B cell (primary cell): Measurements from ENCODE around the gene XDH. TPM values are rescaled to one million over a fixed set of nuclear protein-coding genes. Genes with fewer than 3 reads are reported as not detected.

Experiments used
- ATAC-seq: fragments of 200-7000 bp; cut with Tn5 transposase; one replicate; pipeline ENCODE4 v1.10.0; 2021; ENCODE audit warnings: low read depth, mild to moderate bottlenecking, moderate number of reproducible peaks, moderate library complexity
- CTCF ChIA-PET: fragments of 350-600 bp; sonication (Branson Sonifier 250); formaldehyde crosslinking; loops from one replicate; lab custom pipeline; 2021; ENCODE audit warnings: antibody characterized with exemption, inconsistent platforms; lab: Charles Lee
- POLR2A ChIA-PET: fragments of 350-600 bp; sonication (Branson Sonifier 250); formaldehyde crosslinking; loops from one replicate; lab custom pipeline; 2021; ENCODE audit warnings: antibody characterized with exemption; lab: Charles Lee
- DNase-seq: peaks from one replicate; pipeline ENCODE4 v3.0.0; 2013
- H2AFZ ChIP-seq: 2 replicates; pipeline ENCODE4 v1.6.1; 2012; ENCODE audit warnings: mild to moderate bottlenecking, low read depth, low read length; ENCODE audit not compliant: insufficient read depth, poor library complexity, severe bottlenecking
- H3K27ac ChIP-seq, 2 donors: 1 replicate in 1 of 2; 2 replicates in 1 of 2; pipeline ENCODE4 v1.5.1; 2012 to 2013; ENCODE audit warnings: low read length in 2 of 2, mild to moderate bottlenecking in 2 of 2, moderate library complexity in 1 of 2
- H3K27me3 ChIP-seq, 4 experiments: fragments of 200-600 bp in 1 of 4; sonication (generic) in 1 of 4; replicated peaks in 1 of 4; 1 replicate in 2 of 4; 2 replicates in 2 of 4; pipeline versions ENCODE4 v1.6.1 to v1.7.0; 2013 to 2016; ENCODE audit warnings: low read length in 3 of 4, mild to moderate bottlenecking in 2 of 4, mixed read lengths in 1 of 4, moderate library complexity in 1 of 4; ENCODE audit not compliant: insufficient read depth in 4 of 4, control insufficient read depth in 3 of 4; ENCODE audit errors: control extremely low read depth in 1 of 4
- H3K36me3 ChIP-seq, 2 experiments: replicated peaks in 1 of 2; 1 replicate in 1 of 2; 2 replicates in 1 of 2; pipeline versions ENCODE4 v1.6.1 to v1.7.1; 2013; ENCODE audit warnings: low read length in 1 of 2; ENCODE audit not compliant: insufficient read depth in 2 of 2, control insufficient read depth in 1 of 2; ENCODE audit errors: control extremely low read depth in 1 of 2, extremely low read depth in 1 of 2
- H3K4me1 ChIP-seq, 2 donors: fragments of 200-600 bp in 1 of 2; sonication (generic) in 1 of 2; 1 replicate in 1 of 2; 2 replicates in 1 of 2; pipeline versions ENCODE4 v1.5.1 to v1.6.1; 2013 to 2017; ENCODE audit warnings: low read length in 2 of 2; ENCODE audit not compliant: control insufficient read depth in 2 of 2, insufficient read depth in 2 of 2
- H3K4me2 ChIP-seq: replicated peaks from 2 replicates; pipeline ENCODE3; 2012; ENCODE audit warnings: mild to moderate bottlenecking, low read depth, low read length; ENCODE audit not compliant: poor library complexity, severe bottlenecking
- H3K4me3 ChIP-seq, 5 experiments: fragments of 200-600 bp in 1 of 5; sonication (generic) in 1 of 5; 1 replicate in 3 of 5; 2 replicates in 2 of 5; pipeline versions ENCODE4 v1.5.1 to v1.7.0; 2011 to 2016; ENCODE audit warnings: low read length in 4 of 5, mild to moderate bottlenecking in 4 of 5, low read depth in 2 of 5, control low read depth in 1 of 5, moderate library complexity in 1 of 5; ENCODE audit not compliant: insufficient read depth in 1 of 5; ENCODE audit errors: control extremely low read depth in 1 of 5, extremely low read depth in 1 of 5
- H3K79me2 ChIP-seq: fragments of 200-600 bp; sonication (generic); one replicate; pipeline ENCODE4 v1.6.0; 2016; ENCODE audit warnings: low read length; ENCODE audit not compliant: control insufficient read depth, insufficient read depth
- H3K9ac ChIP-seq: fragments of 200-600 bp; sonication (generic); 2 replicates; pipeline ENCODE4 v1.6.1; 2017; ENCODE audit warnings: mild to moderate bottlenecking, low read length, moderate library complexity
- H3K9me3 ChIP-seq, 3 donors: one replicate each; pipeline versions ENCODE4 v1.6.1 to v1.7.1; 2013; ENCODE audit warnings: low read length in 2 of 3; ENCODE audit not compliant: control insufficient read depth in 2 of 3, insufficient read depth in 1 of 3; ENCODE audit errors: control extremely low read depth in 1 of 3
- H4K20me1 ChIP-seq: 2 replicates; pipeline ENCODE4 v1.6.0; 2012; ENCODE audit warnings: mild to moderate bottlenecking, low read length; ENCODE audit not compliant: insufficient read depth, control insufficient read depth, poor library complexity, severe bottlenecking
- H3K27ac Mint-ChIP-seq: one replicate; pipeline ENCODE4 v1.8.0; 2021; ENCODE audit warnings: mixed read lengths
- H3K27me3 Mint-ChIP-seq: one replicate; pipeline ENCODE4 v1.8.0; 2021; ENCODE audit warnings: mixed read lengths
- H3K4me1 Mint-ChIP-seq: one replicate; pipeline ENCODE4 v1.8.0; 2021; ENCODE audit warnings: mixed read lengths
- H3K4me3 Mint-ChIP-seq: one replicate; pipeline ENCODE4 v1.8.0; 2021; ENCODE audit warnings: mixed read lengths
- H3K9me3 Mint-ChIP-seq: one replicate; pipeline ENCODE4 v1.8.0; 2022; ENCODE audit warnings: mixed read lengths; ENCODE audit not compliant: insufficient read depth
- CTCF ChIP-seq: fragments of 200-600 bp; IDR thresholded peaks from one replicate; pipeline ENCODE4 v1.8.0; 2022; ENCODE audit warnings: antibody characterized with exemption, mild to moderate bottlenecking
- EZH2 ChIP-seq: IDR thresholded peaks from 2 replicates; pipeline ENCODE4 v1.6.1; 2012; ENCODE audit warnings: borderline replicate concordance, low read depth, mild to moderate bottlenecking, moderate library complexity, low read length; ENCODE audit not compliant: insufficient read depth, poor library complexity, severe bottlenecking
- WGBS: methylation state at CpG from one replicate; pipeline ENCODE4 v1.1.5; 2013; ENCODE audit warnings: missing lambda C conversion rate; ENCODE audit not compliant: insufficient coverage; 5-methylcytosine and 5-hydroxymethylcytosine counted together
- intact Hi-C: fragments of 100-400 bp; cut with micrococcal nuclease; formaldehyde crosslinking; loops from one replicate; pipeline ENCODE4 v1.10.0; 2022
- polyA plus RNA-seq: library from polyadenylated mRNA; depleted of rRNA; stranded (reverse); fragments of >200 nt; gene quantifications from 2 replicates; pipeline ENCODE4 v1.2.3, GENCODE V29; 2012
- total RNA-seq, 2 donors: library from RNA; stranded (reverse); fragments of 120-200 nt in 1 of 2; gene quantifications; 1 replicate in 1 of 2; 2 replicates in 1 of 2; pipeline versions ENCODE4 v1.2.3 to v1.2.4, GENCODE V29; 2013 to 2022

Gene XDH
- total and polyA plus RNA-seq, 2 donors (not counting 1 experiment from before 2014, with no cell fraction given): not detected

GRCh38 chr2:31334311-31335026 is 80.1 kb downstream of the XDH start:
- 95% methylated on average over 2 of the region's 5 CpGs for WGBS
- peaks cover 0 to 9% of the 10 kb centered on the region in 2 donors for H3K4me1 ChIP-seq
- no peak overlapping the region for H3K27ac ChIP-seq
- no peak overlapping the region for H2AFZ ChIP-seq
- no peak for ATAC-seq
- DNase-seq: no peak
- TF ChIP-seq CTCF: no peak
- no peak for TF ChIP-seq EZH2
- ChIA-PET POLR2A (interaction anchor here (0.6 kb wide), 1 partner anchor 61 kb away, joined by 5 read pairs; no protein-coding TSS in a partner anchor), CTCF (interaction anchor here (0.6 to 10.3 kb wide), 38 partner anchors 7 to 1170 kb away, joined by 3 to 260 read pairs (median 6); partner anchors contain the start of genes EHD3 and GALNT14)
- H3K27me3 Mint-ChIP-seq: peaks cover 5% of the 10 kb centered on the region
- H3K9me3 ChIP-seq: no peaks in the 10 kb centered on the region
- H4K20me1 ChIP-seq: no peaks in the 10 kb centered on the region
- no peak overlapping the region for H3K4me3 Mint-ChIP-seq
- H3K27ac Mint-ChIP-seq: no peak overlapping the region
- no peaks in the 10 kb centered on the region for H3K9me3 Mint-ChIP-seq
- H3K36me3 ChIP-seq: no peaks in the 10 kb centered on the region
- H3K4me3 ChIP-seq: no peak overlapping the region
- intact Hi-C loops: loop anchor here (5.0 to 10.0 kb wide), 3 partner anchors 52 to 1170 kb away; no protein-coding TSS in a partner anchor
- H3K4me1 Mint-ChIP-seq: peaks cover 13% of the 10 kb centered on the region
- peaks cover 0 to 7% (median 2%) of the 10 kb centered on the region in 4 experiments for H3K27me3 ChIP-seq
- no peak overlapping the region for H3K4me2 ChIP-seq
- H3K9ac ChIP-seq: no peak overlapping the region
- H3K79me2 ChIP-seq: no peaks in the 10 kb centered on the region
